Measurements from ENCODE around the gene KRT76. TPM values are rescaled to one million over a fixed set of nuclear protein-coding genes. Genes with fewer than 3 reads are reported as not detected.

KRT76 gene
- total RNA-seq, 1 donor: not detected

DNA sequence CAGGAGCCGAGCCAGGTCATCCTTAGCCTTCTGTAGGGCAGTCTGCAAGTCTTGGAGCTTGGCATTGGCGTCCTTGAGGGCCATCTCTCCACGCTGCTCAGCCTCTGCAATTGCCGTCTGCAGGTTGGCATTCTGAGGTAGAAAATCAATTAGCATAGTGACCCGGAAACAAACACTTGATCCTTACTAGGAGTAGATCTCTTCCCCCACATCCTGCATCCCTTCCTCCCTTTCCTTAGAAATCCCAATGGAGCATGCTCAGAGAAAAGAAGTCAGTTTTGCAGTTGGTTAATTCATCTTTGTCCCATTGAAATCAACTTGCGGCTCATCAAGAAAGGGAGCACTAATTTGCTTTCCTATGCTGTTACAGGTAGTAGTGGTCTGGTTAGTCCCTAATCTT lies 6.1 kb downstream of the KRT76 start:
- TF ChIP-seq, protein P1, sequence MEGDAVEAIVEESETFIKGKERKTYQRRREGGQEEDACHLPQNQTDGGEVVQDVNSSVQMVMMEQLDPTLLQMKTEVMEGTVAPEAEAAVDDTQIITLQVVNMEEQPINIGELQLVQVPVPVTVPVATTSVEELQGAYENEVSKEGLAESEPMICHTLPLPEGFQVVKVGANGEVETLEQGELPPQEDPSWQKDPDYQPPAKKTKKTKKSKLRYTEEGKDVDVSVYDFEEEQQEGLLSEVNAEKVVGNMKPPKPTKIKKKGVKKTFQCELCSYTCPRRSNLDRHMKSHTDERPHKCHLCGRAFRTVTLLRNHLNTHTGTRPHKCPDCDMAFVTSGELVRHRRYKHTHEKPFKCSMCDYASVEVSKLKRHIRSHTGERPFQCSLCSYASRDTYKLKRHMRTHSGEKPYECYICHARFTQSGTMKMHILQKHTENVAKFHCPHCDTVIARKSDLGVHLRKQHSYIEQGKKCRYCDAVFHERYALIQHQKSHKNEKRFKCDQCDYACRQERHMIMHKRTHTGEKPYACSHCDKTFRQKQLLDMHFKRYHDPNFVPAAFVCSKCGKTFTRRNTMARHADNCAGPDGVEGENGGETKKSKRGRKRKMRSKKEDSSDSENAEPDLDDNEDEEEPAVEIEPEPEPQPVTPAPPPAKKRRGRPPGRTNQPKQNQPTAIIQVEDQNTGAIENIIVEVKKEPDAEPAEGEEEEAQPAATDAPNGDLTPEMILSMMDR (IDR thresholded peaks at IDR 0.05; ENCODE audit: insufficient read depth, low read length): no peak
- H3K4me3 ChIP-seq (ENCODE audit: low read depth, low read length): no peak overlapping the region
- DNase-seq (ENCODE audit: low read depth): no peak

DNA sequence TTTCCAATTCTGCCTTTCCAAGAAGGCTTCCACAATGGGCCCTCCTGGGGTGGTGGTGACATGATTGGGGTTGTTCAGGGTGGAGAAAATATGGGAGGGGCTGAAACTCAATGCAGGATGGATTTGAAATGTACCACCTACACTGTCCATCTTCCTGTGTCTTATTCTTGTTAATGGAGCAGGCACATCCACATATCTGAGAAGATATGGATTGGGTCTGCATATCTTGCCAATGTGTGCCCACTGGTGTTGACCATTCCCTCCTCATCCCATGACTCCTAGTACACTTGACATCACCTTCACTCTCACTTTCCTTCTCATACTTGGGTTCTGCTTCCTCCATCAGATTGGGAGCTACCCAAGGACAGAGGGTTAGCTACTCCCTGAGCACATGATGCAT lies 7.2 kb downstream of the KRT76 start:
- TF ChIP-seq, protein P1 (IDR thresholded peaks at IDR 0.05; ENCODE audit: insufficient read depth, low read length): no peak
- no peak for DNase-seq (ENCODE audit: low read depth)
- no peak overlapping the region for H3K4me3 ChIP-seq (ENCODE audit: low read depth, low read length)

DNA sequence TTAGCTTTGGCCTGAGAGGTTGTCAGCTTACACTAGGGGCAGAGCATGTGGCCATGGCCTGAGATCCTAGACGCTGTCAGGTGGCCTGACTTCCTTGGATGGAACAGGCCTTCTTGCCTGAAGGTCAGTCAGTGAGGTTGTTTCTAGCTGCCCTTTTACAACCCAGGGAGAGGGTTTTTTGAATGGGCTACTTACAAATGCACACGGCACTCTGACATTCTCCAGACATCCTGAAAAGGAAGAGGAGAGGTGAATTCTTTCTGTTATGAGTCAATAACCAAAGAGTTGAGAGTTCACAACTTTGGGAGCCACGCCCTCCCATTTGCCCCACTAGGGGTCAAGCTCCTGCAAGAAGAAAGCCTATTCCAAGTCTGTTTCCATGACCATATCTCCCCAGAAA lies 7.8 kb downstream of the KRT76 start:
- DNase-seq (ENCODE audit: low read depth): no peak

DNA sequence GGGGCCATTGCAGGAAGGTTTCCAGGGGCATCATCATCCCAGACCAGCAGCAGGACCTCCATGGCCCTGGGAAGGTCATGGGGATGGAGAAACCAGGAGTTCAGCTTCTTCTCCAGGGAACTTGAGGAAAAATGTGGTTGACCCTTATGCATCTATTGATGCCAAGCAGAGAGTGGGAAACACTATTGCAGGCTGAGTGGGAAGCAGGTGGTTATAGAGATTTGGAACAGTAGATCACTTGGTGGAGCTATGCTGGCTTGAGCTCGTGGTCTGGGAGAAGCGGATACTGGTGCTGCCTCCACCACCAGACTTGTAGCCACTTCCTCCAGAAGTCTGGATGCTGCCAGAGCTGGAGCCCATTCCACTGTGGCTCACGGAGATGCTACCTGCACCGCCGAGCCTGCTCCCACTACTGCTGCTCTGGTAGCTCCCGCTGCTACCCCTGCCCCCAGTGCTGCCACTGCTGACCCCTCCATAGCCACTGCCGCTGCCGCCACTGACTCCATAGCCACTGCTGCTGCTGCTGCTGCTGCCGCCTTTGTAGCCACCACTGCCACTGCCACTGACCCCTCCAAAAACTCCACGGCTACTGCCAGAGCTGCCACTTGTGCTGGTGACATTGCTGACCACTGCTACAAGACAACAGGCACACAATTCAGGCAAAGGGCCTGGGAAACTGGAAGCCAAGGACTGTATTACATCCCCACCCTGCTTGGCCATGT lies 8.5 kb downstream of the KRT76 start:
- DNase-seq (ENCODE audit: low read depth): no peak

More for the DNA sequence above, 7.8 kb downstream of the KRT76 start:
- no peak overlapping the region for H3K4me3 ChIP-seq (ENCODE audit: low read depth, low read length)
- TF ChIP-seq, protein P1 (IDR thresholded peaks at IDR 0.05; ENCODE audit: insufficient read depth, low read length): no peak

DNA sequence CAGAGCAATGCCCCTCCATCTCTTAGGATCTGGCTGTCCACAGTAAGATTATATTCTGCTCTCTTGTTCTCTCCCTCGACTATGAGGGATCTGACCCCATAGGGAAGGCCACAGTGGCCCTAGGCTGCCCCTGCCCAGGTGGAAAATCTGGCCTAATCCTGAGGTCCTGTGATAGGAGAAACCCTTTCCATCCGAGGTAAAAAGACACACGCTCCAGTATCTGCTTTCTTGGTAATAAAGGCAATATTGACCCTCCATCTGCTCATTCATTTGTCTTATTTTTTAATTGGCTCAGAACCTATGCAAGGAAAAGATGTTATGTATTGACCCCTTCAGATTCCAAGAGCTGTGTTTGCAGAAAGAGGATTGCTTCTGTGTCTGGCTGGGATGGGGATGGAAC lies 9.7 kb downstream of the KRT76 start:
- no peak overlapping the region for H3K4me3 ChIP-seq (ENCODE audit: low read depth, low read length)
- TF ChIP-seq, protein P1 (IDR thresholded peaks at IDR 0.05; ENCODE audit: insufficient read depth, low read length): no peak
- DNase-seq (ENCODE audit: low read depth): no peak

More for the DNA sequence above, 8.5 kb downstream of the KRT76 start:
- H3K4me3 ChIP-seq (ENCODE audit: low read depth, low read length): no peak overlapping the region
- TF ChIP-seq, protein P1 (IDR thresholded peaks at IDR 0.05; ENCODE audit: insufficient read depth, low read length): no peak

DNA sequence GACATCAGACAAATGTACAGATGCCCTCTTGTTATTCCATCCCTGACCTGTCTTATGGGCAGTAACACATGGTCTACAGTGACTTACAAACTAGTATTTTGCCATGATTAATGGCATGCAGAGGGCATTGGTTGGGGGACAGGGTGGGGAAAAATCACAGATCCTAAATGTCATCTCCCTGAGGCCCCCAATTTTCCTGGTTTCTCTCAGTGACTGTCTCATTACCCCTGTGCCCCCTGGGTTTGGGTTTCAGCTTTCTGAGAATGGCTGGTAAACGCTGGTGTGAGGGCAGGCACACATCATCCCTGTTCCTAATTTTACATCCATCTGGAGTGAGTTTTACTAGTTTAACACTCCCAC lies 10.1 kb downstream of the KRT76 start:
- TF ChIP-seq, protein P1 (IDR thresholded peaks at IDR 0.05; ENCODE audit: insufficient read depth, low read length): no peak
- no peak overlapping the region for H3K4me3 ChIP-seq (ENCODE audit: low read depth, low read length)
- no peak for DNase-seq (ENCODE audit: low read depth)
